Measurements from ENCODE around the gene CRKL.

DNA sequence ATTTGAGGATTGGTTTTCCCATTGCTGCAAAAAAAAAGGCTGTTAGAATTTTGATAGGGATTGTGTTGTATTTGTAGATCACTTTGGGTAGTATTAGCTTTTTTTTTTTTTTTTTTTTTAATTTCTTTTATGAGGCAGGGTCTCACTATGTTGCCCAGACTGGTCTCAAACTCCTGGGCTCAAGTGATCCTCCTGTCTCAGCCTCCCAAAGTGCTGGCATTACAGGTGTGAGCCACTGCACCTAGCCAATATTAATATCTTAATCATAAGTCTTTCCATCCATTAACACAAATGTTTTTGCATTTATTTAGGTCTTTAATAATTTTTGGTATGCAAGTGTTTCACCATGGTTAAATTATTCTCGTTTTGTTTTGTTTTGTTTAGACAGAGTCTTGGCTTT, 26.8 kb downstream of the CRKL start:
- TF ChIP-seq, protein P1, sequence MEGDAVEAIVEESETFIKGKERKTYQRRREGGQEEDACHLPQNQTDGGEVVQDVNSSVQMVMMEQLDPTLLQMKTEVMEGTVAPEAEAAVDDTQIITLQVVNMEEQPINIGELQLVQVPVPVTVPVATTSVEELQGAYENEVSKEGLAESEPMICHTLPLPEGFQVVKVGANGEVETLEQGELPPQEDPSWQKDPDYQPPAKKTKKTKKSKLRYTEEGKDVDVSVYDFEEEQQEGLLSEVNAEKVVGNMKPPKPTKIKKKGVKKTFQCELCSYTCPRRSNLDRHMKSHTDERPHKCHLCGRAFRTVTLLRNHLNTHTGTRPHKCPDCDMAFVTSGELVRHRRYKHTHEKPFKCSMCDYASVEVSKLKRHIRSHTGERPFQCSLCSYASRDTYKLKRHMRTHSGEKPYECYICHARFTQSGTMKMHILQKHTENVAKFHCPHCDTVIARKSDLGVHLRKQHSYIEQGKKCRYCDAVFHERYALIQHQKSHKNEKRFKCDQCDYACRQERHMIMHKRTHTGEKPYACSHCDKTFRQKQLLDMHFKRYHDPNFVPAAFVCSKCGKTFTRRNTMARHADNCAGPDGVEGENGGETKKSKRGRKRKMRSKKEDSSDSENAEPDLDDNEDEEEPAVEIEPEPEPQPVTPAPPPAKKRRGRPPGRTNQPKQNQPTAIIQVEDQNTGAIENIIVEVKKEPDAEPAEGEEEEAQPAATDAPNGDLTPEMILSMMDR (IDR thresholded peaks at IDR 0.05): no peak
- TF ChIP-seq EZH2 (IDR thresholded peaks at IDR 0.05; ENCODE audit: borderline replicate concordance, insufficient read depth, low read depth, low read length, poor library complexity, severe bottlenecking): no peak
